ENCODE measurements around the gene FSIP2.

GRCh38 chr2:185825557-185825956 is 87.0 kb downstream of the FSIP2 start:
- TF ChIP-seq CTCF (IDR thresholded peaks at IDR 0.05; ENCODE audit: low read length) (no peak), EZH2 (optimal IDR thresholded peaks at IDR 0.05; ENCODE audit: low read depth, low read length) (no peak)
